CD14-positive monocyte (primary cell): ENCODE data around the gene UACA. TPM values are rescaled to one million over a fixed set of nuclear protein-coding genes. Genes with fewer than 3 reads are reported as not detected.
A peak's percentile ranks its signal among the peaks of the same experiment; 100 is the strongest.

Experiments used
- DNase-seq, 3 donors: peaks; one replicate each; pipeline ENCODE4 v3.0.0-alpha.2; 2011 to 2022
- H2AFZ ChIP-seq: 2 replicates; pipeline ENCODE4 v1.6.0; 2012; ENCODE audit warnings: mild to moderate bottlenecking, low read depth, low read length, inconsistent platforms; ENCODE audit not compliant: insufficient read depth, poor library complexity, severe bottlenecking
- H3K27ac ChIP-seq, 2 donors: 1 replicate in 1 of 2; 2 replicates in 1 of 2; pipeline ENCODE4 v1.5.1; 2012 to 2013; ENCODE audit warnings: low read length in 2 of 2, control low read depth in 1 of 2, inconsistent platforms in 1 of 2, low read depth in 1 of 2, mild to moderate bottlenecking in 1 of 2
- H3K27me3 ChIP-seq, 2 donors: one replicate each; pipeline versions ENCODE4 v1.6.0 to v1.6.1; 2011 to 2013; ENCODE audit warnings: low read length in 2 of 2; ENCODE audit not compliant: control insufficient read depth in 2 of 2, insufficient read depth in 2 of 2
- H3K36me3 ChIP-seq, 2 donors: replicated peaks in 1 of 2; 1 replicate in 1 of 2; 2 replicates in 1 of 2; pipeline versions ENCODE4 v1.5.1 to v1.6.1; 2012 to 2013; ENCODE audit warnings: low read length in 2 of 2, control low read depth in 1 of 2, inconsistent platforms in 1 of 2, mild to moderate bottlenecking in 1 of 2; ENCODE audit not compliant: insufficient read depth in 2 of 2, control insufficient read depth in 1 of 2
- H3K4me1 ChIP-seq, 2 donors: 1 replicate in 1 of 2; 2 replicates in 1 of 2; pipeline versions ENCODE4 v1.5.1 to v1.6.1; 2012 to 2013; ENCODE audit warnings: low read length in 2 of 2, control low read depth in 1 of 2, inconsistent platforms in 1 of 2, mild to moderate bottlenecking in 1 of 2, moderate library complexity in 1 of 2; ENCODE audit not compliant: insufficient read depth in 2 of 2, control insufficient read depth in 1 of 2
- H3K4me2 ChIP-seq: replicated peaks from 2 replicates; pipeline ENCODE3; 2012; ENCODE audit warnings: low read length, moderate library complexity, mild to moderate bottlenecking; ENCODE audit not compliant: poor library complexity, severe bottlenecking; ENCODE audit errors: extremely low read depth
- H3K4me3 ChIP-seq, 3 experiments: fragments of 200-600 bp in 1 of 3; sonication (generic) in 1 of 3; replicated peaks in 1 of 3; 1 replicate in 2 of 3; 2 replicates in 1 of 3; pipeline ENCODE4 v1.5.1; 2011 to 2013; ENCODE audit warnings: low read length in 3 of 3, mild to moderate bottlenecking in 3 of 3, control low read depth in 2 of 3, low read depth in 2 of 3, inconsistent platforms in 1 of 3, moderate library complexity in 1 of 3
- H3K79me2 ChIP-seq: 2 replicates; pipeline ENCODE4 v1.6.0; 2012; ENCODE audit warnings: mild to moderate bottlenecking, control low read depth, inconsistent platforms, low read length, moderate library complexity; ENCODE audit not compliant: insufficient read depth
- H3K9ac ChIP-seq: 2 replicates; pipeline ENCODE4 v1.6.0; 2017; ENCODE audit warnings: low read length, mild to moderate bottlenecking; ENCODE audit not compliant: insufficient read depth, poor library complexity, severe bottlenecking
- H3K9me3 ChIP-seq, 2 donors: replicated peaks in 1 of 2; 1 replicate in 1 of 2; 2 replicates in 1 of 2; pipeline versions ENCODE4 v1.5.1 to v1.6.1; 2012 to 2013; ENCODE audit warnings: low read length in 2 of 2, control low read depth in 1 of 2; ENCODE audit not compliant: control insufficient read depth in 1 of 2, insufficient read depth in 1 of 2
- H4K20me1 ChIP-seq: 2 replicates; pipeline ENCODE4 v1.6.0; 2012; ENCODE audit warnings: mild to moderate bottlenecking, low read length, control low read depth, moderate library complexity; ENCODE audit not compliant: insufficient read depth
- H3K27ac Mint-ChIP-seq, 7 donors: one replicate each; pipeline ENCODE4 v1.8.0; 2020; ENCODE audit warnings: mild to moderate bottlenecking in 7 of 7, mixed read lengths in 7 of 7, moderate library complexity in 6 of 7, inconsistent platforms in 2 of 7
- H3K27me3 Mint-ChIP-seq, 3 donors: one replicate each; pipeline ENCODE4 v1.8.0; 2021 to 2022; ENCODE audit warnings: low read depth in 3 of 3, mild to moderate bottlenecking in 3 of 3, mixed read lengths in 3 of 3, moderate library complexity in 3 of 3, inconsistent platforms in 1 of 3
- H3K36me3 Mint-ChIP-seq, 2 donors: one replicate each; pipeline ENCODE4 v1.8.0; 2020; ENCODE audit warnings: mixed read lengths in 2 of 2, inconsistent platforms in 1 of 2, mild to moderate bottlenecking in 1 of 2
- H3K4me1 Mint-ChIP-seq: one replicate; pipeline ENCODE4 v1.8.0; 2020; ENCODE audit warnings: mild to moderate bottlenecking, mixed read lengths
- H3K4me3 Mint-ChIP-seq, 2 donors: one replicate each; pipeline ENCODE4 v1.8.0; 2020; ENCODE audit warnings: mild to moderate bottlenecking in 2 of 2, mixed read lengths in 2 of 2, moderate library complexity in 1 of 2
- H3K9me3 Mint-ChIP-seq, 7 donors: one replicate each; pipeline ENCODE4 v1.8.0; 2020 to 2022; ENCODE audit warnings: mixed read lengths in 7 of 7, mild to moderate bottlenecking in 6 of 7, moderate library complexity in 6 of 7, inconsistent platforms in 2 of 7
- CTCF ChIP-seq: fragments of 200-600 bp; IDR thresholded peaks from one replicate; pipeline ENCODE4 v1.8.0; 2022; ENCODE audit warnings: antibody characterized with exemption, mild to moderate bottlenecking
- WGBS: methylation state at CpG from one replicate; pipeline ENCODE4 v1.1.5; 2013; ENCODE audit warnings: missing lambda C conversion rate; ENCODE audit not compliant: insufficient coverage; 5-methylcytosine and 5-hydroxymethylcytosine counted together
- intact Hi-C, 2 donors: fragments of 100-400 bp; cut with micrococcal nuclease; formaldehyde crosslinking; loops; one replicate each; pipeline versions ENCODE4 v1.15.0 to v1.15.1; 2023
- polyA plus RNA-seq, 3 donors: library from polyadenylated mRNA; depleted of rRNA in 1 of 3; unstranded in 2 of 3; stranded (reverse) in 1 of 3; fragments of 300-500 nt in 2 of 3; fragments of >200 nt in 1 of 3; fragmentation: Illumina TruSeq in 2 of 3; gene quantifications; 1 replicate in 2 of 3; 2 replicates in 1 of 3; pipeline ENCODE4 v1.2.3, GENCODE V29; 2012 to 2021

Gene UACA
- polyA plus RNA-seq, 3 donors = 1.7 to 3.1 (median 2.4) TPM

- peaks cover 24% of the 10 kb centered on the region for H3K4me1 Mint-ChIP-seq
- peaks cover 18 to 27% of the 10 kb centered on the region in 2 donors for H3K4me1 ChIP-seq
- peaks cover 0 to 2% (median 0%) of the 10 kb centered on the region in 3 donors for H3K27me3 Mint-ChIP-seq
- H3K4me3 ChIP-seq = no peak overlapping the region
- 35% methylated on average over 3 of the region's 3 CpGs for WGBS
- H3K36me3 Mint-ChIP-seq = no peaks in the 10 kb centered on the region
- DNase-seq = no peak
- H3K27me3 ChIP-seq = no peaks in the 10 kb centered on the region
- no peaks in the 10 kb centered on the region for H3K9me3 ChIP-seq
- H4K20me1 ChIP-seq = no peaks in the 10 kb centered on the region
- no peak overlapping the region for H3K27ac ChIP-seq
- H3K27ac Mint-ChIP-seq = peak overlapping the region in 3 of 7 donors; percentile 20 to 61 (median 31)
- no peaks in the 10 kb centered on the region for H3K79me2 ChIP-seq
- no peak overlapping the region for H3K9ac ChIP-seq
- no peak overlapping the region for H2AFZ ChIP-seq
- intact Hi-C loops = no loop called here
- no peak overlapping the region for H3K4me3 Mint-ChIP-seq
- H3K9me3 Mint-ChIP-seq = peaks cover 0 to 2% (median 0%) of the 10 kb centered on the region in 7 donors
- no peaks in the 10 kb centered on the region for H3K36me3 ChIP-seq
- H3K4me2 ChIP-seq = no peak overlapping the region
- TF ChIP-seq CTCF = no peak
These were observed 20.4 kb downstream of the UACA start for GRCh38 chr15:70742928-70743327.

DNA sequence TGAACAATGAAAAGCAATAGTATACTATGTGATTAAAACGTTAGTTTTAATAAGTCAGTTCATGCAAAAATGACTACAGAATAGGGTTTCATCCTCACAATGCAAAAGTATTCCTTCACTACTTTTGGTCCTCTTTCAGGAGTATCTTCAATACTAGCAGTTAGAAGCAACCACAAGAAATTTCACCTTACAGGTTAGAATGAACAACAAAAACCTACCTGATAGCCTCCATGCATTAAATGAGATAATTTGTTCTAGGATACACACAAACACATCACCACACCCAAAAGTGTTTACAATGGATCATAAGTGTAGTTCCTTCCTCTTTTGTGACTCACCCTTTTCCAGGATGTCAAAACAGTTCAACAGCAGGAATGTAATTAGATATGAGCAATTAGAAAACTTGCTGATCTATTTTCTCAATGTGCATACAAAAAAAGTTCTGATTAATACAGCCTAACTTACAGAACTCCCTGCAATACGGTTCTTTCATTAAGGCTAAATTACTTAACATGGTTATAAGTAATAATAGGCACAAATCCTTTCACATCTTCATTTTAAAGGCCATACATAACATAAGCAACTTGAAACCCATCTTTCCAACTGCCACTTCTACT lies 21.6 kb downstream of the UACA start:
- H4K20me1 ChIP-seq = no peaks in the 10 kb centered on the region
- peak overlapping the region in 1 of 2 donors; percentile 67 for H3K27ac ChIP-seq
- no peaks in the 10 kb centered on the region for H3K36me3 ChIP-seq
- peak; percentile 46 to 81 (median 64) for DNase-seq
- peak overlapping the region; percentile 39 for H3K4me2 ChIP-seq
- no peak overlapping the region for H3K9ac ChIP-seq
- no peaks in the 10 kb centered on the region for H3K27me3 ChIP-seq
- Mint-ChIP-seq H3K4me1 (peaks cover 22% of the 10 kb centered on the region), H3K9me3 (peaks cover 0 to 2% (median 0%) of the 10 kb centered on the region in 7 donors), H3K4me3 (no peak overlapping the region), H3K36me3 (no peaks in the 10 kb centered on the region), H3K27me3 (peaks cover 0 to 2% (median 0%) of the 10 kb centered on the region in 3 donors), H3K27ac (peak overlapping the region; percentile 12 to 68 (median 58))
- H3K79me2 ChIP-seq = no peaks in the 10 kb centered on the region
- peaks cover 17 to 27% of the 10 kb centered on the region in 2 donors for H3K4me1 ChIP-seq
- intact Hi-C loops = no loop called here
- peak overlapping the region in 1 of 3 experiments; percentile 26 for H3K4me3 ChIP-seq
- WGBS = no CpG with 5 or more reads among the region's 2 CpGs
- no peaks in the 10 kb centered on the region for H3K9me3 ChIP-seq
- no peak for TF ChIP-seq CTCF
- no peak overlapping the region for H2AFZ ChIP-seq
